ENCODE data around the gene WDSUB1. TPM values are rescaled to one million over a fixed set of nuclear protein-coding genes. Genes with fewer than 3 reads are reported as not detected.

Gene WDSUB1
- total RNA-seq, 1 donor from 2014 or later, result 5.4 TPM

DNA sequence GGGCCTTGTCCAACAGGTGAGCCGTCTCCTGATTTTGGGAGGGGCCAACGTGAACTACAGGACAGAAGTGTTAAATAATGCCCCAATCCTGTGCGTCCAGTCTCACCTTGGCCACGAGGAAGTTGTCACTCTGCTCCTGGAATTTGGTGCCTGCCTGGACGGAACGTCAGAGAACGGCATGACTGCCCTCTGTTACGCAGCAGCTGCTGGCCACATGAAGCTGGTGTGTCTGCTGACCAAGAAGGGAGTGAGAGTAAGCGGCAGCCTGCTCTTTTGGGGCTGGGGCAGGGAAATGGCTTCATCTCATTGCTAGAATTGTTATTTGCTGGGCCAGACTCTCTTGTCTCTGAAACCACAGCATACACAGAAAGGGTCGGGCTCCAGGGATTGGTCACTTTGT is 92.3 kb downstream of the WDSUB1 start:
- H3K9me3 Mint-ChIP-seq (ENCODE audit: unreplicated experiment), result no peaks in the 10 kb centered on the region
- H3K27me3 Mint-ChIP-seq (ENCODE audit: unreplicated experiment), result peaks cover 6% of the 10 kb centered on the region
- H3K4me1 Mint-ChIP-seq (ENCODE audit: unreplicated experiment), result peaks cover 12% of the 10 kb centered on the region
- no peak overlapping the region for H3K4me3 Mint-ChIP-seq (ENCODE audit: unreplicated experiment)
- DNase-seq (ENCODE audit: low spot score), result no peak
- H3K27ac Mint-ChIP-seq (ENCODE audit: unreplicated experiment), result no peak overlapping the region
- H3K36me3 Mint-ChIP-seq (ENCODE audit: low read depth, unreplicated experiment), result peaks cover 48% of the 10 kb centered on the region
- TF ChIP-seq, protein P1, sequence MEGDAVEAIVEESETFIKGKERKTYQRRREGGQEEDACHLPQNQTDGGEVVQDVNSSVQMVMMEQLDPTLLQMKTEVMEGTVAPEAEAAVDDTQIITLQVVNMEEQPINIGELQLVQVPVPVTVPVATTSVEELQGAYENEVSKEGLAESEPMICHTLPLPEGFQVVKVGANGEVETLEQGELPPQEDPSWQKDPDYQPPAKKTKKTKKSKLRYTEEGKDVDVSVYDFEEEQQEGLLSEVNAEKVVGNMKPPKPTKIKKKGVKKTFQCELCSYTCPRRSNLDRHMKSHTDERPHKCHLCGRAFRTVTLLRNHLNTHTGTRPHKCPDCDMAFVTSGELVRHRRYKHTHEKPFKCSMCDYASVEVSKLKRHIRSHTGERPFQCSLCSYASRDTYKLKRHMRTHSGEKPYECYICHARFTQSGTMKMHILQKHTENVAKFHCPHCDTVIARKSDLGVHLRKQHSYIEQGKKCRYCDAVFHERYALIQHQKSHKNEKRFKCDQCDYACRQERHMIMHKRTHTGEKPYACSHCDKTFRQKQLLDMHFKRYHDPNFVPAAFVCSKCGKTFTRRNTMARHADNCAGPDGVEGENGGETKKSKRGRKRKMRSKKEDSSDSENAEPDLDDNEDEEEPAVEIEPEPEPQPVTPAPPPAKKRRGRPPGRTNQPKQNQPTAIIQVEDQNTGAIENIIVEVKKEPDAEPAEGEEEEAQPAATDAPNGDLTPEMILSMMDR (IDR thresholded peaks at IDR 0.05; ENCODE audit: unreplicated experiment), result no peak

DNA sequence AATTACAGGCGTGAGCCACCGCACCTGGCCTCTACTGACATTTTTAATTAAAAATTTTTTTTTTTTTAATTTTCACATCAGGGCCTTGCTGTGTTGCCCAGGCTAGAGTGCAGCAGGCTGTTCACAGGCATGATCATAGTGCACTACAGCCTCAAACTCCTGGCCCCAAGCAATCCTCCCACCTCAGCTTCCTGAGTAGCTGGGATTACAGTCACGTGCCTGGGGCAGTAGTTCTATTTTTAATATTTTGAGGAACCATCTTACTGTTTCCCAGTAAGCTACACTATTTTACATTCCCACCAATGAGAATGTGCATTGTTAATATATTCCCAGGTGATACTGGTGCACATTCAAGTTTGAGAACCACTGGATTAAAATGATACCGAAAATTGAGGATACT is 92.7 kb downstream of the WDSUB1 start:
- TF ChIP-seq, protein P1 (IDR thresholded peaks at IDR 0.05; ENCODE audit: unreplicated experiment), result no peak
- Mint-ChIP-seq H3K27me3 (ENCODE audit: unreplicated experiment) (peaks cover 6% of the 10 kb centered on the region), H3K36me3 (ENCODE audit: low read depth, unreplicated experiment) (peaks cover 49% of the 10 kb centered on the region), H3K27ac (ENCODE audit: unreplicated experiment) (no peak overlapping the region), H3K4me3 (ENCODE audit: unreplicated experiment) (no peak overlapping the region), H3K9me3 (ENCODE audit: unreplicated experiment) (no peaks in the 10 kb centered on the region), H3K4me1 (ENCODE audit: unreplicated experiment) (peaks cover 12% of the 10 kb centered on the region)
- DNase-seq (ENCODE audit: low spot score), result no peak

DNA sequence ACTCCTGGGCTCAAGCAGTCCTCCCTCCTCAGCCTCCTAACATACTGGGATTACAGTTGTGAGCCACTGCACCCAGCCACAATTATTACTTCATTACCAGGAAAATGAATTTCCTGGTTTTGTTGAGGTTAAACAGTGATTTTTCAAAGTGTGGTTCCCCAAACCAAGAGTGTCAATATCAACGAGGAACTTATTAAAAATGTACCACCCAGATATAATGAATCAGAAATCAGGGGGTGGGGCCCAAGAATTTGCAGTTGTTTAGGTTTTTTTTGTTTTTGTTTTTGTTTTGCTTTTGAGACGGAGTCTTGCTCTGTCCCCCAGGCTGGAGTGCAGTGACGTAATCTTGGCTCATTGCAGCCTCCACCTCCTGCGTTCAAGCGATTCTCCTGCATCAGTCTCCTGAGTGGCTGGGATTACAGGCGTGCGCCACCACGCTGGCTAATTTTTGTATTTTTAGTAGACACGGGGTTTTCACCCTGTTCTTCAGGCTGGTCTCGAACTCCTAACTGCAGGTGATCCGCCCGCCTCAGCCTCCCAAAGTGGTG is 94.1 kb downstream of the WDSUB1 start:
- Mint-ChIP-seq H3K27ac (ENCODE audit: unreplicated experiment) (peak overlapping the region; percentile 18), H3K9me3 (ENCODE audit: unreplicated experiment) (no peaks in the 10 kb centered on the region), H3K4me3 (ENCODE audit: unreplicated experiment) (no peak overlapping the region), H3K27me3 (ENCODE audit: unreplicated experiment) (peaks cover 6% of the 10 kb centered on the region), H3K4me1 (ENCODE audit: unreplicated experiment) (peaks cover 21% of the 10 kb centered on the region), H3K36me3 (ENCODE audit: low read depth, unreplicated experiment) (peaks cover 48% of the 10 kb centered on the region)
- TF ChIP-seq, protein P1 (IDR thresholded peaks at IDR 0.05; ENCODE audit: unreplicated experiment), result no peak
- DNase-seq (ENCODE audit: low spot score), result no peak

DNA sequence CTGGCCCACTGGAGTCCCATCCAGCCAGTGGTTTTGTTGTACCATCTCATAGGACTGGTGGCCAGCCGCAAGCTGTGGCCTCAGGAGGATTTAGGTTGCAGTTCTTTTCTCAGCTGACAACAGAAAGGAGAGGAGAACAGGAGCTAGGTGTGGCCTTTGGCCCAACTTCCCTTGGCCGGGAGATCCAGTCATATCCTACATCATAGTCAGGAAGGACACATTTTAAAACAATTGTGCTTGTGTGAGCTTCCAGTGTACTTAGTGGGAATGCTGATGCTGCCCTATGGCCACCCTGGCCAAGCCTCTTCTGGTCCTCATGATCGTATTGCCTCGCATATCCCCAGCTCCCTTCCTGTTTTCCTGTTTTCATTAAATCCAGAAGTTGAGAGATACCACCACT is 98.1 kb downstream of the WDSUB1 start:
- TF ChIP-seq, protein P1 (IDR thresholded peaks at IDR 0.05; ENCODE audit: unreplicated experiment), result no peak
- no peak for DNase-seq (ENCODE audit: low spot score)
- Mint-ChIP-seq H3K4me1 (ENCODE audit: unreplicated experiment) (peaks cover 46% of the 10 kb centered on the region), H3K4me3 (ENCODE audit: unreplicated experiment) (no peak overlapping the region), H3K27ac (ENCODE audit: unreplicated experiment) (no peak overlapping the region), H3K36me3 (ENCODE audit: low read depth, unreplicated experiment) (peaks cover 56% of the 10 kb centered on the region), H3K9me3 (ENCODE audit: unreplicated experiment) (no peaks in the 10 kb centered on the region), H3K27me3 (ENCODE audit: unreplicated experiment) (peaks cover 5% of the 10 kb centered on the region)

DNA sequence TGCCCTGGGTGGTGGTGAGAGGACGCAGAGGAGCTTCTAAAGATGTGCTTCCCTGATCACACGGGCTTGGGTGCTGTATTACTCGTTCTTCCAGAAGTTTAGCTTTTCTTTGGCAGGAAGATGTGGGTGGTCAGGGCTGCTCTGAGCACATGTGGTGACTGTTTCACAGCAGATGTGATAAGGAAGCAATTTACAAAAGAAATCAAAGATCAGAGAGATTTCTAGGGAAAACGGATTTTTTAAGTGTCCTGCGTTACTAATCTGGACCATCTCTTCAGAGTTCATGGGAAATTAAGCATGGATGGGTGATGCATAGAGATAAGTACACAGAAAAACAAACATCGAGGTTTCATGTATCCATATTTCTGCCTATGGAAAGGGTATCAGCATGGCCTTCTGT is 99.4 kb downstream of the WDSUB1 start:
- Mint-ChIP-seq H3K4me1 (ENCODE audit: unreplicated experiment) (peaks cover 54% of the 10 kb centered on the region), H3K9me3 (ENCODE audit: unreplicated experiment) (no peaks in the 10 kb centered on the region), H3K36me3 (ENCODE audit: low read depth, unreplicated experiment) (peaks cover 60% of the 10 kb centered on the region), H3K27me3 (ENCODE audit: unreplicated experiment) (peaks cover 10% of the 10 kb centered on the region), H3K4me3 (ENCODE audit: unreplicated experiment) (peak overlapping the region; percentile 44), H3K27ac (ENCODE audit: unreplicated experiment) (no peak overlapping the region)
- DNase-seq (ENCODE audit: low spot score), result no peak
- TF ChIP-seq, protein P1 (IDR thresholded peaks at IDR 0.05; ENCODE audit: unreplicated experiment), result no peak
